ENCODE measurements around the gene PTPRG.

The PTPRG gene

DNA sequence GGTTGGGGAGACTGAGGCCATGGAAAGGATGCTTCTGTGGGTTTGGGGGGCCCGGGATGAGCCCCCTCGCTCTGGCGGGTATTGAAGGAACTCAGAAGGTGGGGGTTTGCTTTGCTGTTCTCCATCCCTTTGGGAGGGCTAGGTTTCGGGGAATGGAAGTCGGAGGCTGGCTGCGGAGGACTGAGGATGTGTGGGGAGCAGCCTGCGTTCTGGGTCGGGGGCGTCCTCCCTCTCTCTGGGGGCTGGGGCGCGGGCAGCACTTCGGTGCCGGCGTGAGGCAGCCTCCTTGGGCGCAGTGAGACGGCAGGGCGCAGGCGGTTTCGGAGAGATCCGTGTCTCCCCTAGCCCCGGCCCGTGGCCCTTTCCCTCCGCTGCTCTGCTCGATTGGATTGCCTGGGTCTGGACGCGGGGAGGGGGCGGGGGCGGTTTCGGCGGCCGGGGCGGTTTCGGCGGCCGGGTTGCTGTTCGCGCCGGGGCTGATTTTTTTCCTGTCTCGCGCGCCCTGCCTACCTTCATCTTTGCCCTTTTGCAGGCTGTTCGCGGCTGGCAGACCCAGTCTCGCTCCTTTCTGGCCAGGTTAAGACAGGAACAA, 1.4 kb downstream of the PTPRG start:
- DNase-seq: no peak

DNA sequence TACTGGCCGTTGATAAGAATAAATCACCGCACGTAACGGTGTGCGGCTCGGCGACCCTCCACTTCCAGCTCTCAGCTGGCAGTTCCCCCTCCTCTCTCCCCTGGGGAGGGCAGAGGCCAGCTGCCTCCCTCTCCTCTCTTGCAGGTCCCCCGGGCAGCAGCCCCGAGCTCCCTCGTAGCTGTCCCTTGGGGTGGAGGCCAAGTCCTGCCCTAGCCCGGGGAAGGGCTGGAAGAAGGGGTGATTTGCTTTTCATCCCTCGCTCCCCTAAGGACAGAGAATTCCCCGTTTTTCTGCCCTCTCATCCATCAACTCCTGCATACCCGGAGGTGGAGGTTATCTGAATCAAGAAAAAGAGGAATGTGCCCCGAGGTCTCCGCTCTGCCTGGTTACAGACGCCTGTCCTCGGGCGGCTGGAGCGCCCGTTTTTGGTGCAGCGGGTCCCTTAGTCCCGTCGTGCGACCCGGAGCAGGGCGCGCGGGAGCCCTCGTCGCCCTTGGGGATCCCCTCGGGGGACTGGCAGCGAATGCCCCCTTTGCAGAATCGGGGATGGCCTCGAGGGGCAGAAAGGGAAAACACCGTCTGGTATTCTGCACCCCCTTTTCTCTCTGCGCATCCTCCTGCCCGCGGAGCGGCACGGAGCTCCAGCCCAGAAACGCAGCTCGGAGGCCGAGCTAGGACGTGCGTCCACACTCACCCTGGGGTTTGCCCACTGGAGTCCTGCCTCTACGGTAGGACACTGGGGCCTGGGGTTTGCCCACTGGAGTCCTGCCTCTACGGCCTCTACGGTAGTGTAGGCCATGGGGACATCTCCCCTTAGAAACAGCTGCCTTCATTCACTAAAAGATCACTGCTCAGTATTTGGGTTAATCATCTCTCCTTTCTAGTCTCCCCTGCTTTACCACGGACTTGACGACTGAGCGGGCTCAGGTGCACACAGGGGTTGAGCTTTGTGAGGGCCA, 2.2 kb downstream of the PTPRG start:
- no peak for DNase-seq

DNA sequence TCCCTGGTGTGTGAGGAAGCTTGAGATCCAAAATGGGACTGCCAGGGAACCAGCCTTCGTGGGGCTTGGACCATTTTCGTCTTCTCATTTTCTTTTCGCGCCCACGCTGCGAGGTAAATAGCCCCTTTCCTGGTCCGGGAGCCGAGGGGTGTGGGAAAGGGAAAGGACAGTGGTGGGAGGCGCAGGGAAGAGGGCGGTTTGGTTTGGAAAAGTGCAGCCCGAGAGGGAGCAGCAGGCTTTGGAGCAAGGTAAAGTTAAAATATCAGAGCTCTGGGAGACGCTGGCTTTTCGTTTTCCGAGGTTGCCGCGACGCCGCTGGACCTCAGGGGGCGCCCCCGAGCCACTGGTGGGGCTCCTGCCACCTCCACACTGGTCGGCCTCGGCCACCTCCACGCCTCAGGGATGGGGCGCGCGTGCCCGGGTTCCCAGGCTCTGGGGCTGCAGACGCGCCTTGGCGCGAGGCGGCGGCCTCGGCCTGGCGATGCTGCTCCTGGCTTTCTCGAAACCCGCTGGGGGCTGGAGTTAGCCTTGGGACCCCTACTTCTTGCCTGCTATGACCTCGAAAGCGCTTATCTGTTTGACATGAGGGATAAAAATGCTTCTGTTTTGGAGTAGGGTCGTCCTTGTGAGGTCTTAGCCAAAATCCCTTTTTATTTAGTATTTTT, 3.2 kb downstream of the PTPRG start:
- DNase-seq: peak; percentile 11

DNA sequence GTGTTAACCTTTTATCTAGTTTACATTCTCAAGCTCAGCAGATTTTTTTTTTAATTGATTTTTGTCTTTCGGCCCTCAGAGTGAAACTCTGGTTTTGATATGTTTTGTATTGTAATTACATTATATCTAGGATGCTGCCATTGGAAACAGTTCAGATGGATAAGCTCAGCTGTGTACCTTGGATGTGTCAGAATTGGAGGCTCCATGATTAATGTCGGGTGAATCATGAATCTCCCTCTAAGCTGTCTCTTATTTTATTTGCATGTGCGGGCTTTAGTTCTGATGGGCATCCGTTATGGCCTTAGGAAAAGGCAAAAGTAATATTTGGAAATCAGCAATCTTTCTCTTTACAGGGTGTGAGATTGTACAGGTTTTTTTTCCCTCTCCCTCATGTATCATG, 4.2 kb downstream of the PTPRG start:
- DNase-seq: no peak

DNA sequence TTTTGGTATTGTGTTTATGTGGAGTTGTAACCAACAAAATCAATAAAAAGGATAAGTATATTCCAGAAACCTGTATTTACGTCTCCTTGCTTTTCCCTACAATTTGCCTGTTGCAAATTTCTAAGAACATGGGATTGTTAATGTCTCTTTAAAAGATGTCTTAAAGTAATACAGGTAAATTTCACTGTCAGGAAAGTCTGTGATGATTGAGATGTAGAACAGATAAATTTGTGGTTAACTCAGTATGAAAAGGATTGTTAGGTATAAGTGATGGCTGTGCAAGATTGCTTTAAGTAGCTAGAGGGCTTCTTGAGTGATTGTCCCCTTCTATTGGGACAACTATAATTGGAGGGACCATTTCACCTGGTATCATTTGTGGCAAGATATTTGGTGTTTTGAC, 6.8 kb downstream of the PTPRG start:
- no peak for DNase-seq

DNA sequence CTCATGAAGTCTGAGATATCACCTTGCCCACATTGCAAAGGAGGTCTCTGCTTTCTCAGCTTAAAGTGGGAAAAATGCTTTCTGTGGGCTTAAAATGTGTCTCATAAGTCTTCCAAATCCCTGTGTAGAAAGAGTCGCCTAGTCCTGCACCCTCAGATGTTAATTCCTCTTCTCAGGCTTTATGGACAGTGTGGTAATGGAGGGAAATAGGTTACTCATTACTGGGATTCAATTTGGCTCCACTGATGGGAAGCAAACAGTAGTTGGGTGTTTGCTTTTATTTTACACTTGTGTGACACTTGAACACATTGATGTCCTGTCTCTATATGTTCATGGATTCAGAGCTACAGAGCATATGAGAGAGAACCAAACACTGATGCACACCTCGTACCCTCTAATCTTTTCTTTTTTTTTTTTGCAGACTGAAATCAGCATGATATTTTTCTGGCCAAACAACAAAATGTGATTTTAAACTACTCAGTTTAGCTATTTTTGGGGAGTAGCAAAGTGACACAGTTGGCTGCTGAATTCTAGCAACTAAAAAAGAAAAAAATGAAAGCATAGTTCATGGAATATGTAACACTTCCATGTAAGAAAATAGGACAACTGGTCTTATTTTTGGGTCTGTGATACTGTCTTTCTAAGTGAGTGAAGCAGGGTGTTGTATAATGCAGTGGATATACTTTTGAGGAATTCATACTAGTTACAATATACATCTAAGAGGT, 8.6 kb downstream of the PTPRG start:
- DNase-seq: no peak

DNA sequence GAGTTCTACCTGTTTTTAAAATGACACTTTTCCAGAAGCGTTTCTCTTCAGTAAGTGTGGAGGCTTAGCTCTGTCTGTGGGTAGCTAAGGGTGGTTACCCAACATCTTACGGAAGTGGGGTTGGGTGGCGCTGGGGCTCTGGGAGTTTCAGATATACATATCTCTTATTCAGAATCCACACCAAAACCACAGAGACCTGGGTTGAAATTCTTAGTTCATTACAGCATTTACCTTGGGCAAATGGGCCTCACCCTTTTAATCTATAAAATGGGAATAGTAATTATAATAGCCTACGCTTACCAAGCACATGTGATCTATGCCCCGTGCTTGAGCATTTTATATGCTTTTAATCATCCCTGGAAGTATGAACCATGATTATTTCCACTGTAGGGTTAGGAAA, 9.4 kb downstream of the PTPRG start:
- DNase-seq: peak; percentile 58

DNA sequence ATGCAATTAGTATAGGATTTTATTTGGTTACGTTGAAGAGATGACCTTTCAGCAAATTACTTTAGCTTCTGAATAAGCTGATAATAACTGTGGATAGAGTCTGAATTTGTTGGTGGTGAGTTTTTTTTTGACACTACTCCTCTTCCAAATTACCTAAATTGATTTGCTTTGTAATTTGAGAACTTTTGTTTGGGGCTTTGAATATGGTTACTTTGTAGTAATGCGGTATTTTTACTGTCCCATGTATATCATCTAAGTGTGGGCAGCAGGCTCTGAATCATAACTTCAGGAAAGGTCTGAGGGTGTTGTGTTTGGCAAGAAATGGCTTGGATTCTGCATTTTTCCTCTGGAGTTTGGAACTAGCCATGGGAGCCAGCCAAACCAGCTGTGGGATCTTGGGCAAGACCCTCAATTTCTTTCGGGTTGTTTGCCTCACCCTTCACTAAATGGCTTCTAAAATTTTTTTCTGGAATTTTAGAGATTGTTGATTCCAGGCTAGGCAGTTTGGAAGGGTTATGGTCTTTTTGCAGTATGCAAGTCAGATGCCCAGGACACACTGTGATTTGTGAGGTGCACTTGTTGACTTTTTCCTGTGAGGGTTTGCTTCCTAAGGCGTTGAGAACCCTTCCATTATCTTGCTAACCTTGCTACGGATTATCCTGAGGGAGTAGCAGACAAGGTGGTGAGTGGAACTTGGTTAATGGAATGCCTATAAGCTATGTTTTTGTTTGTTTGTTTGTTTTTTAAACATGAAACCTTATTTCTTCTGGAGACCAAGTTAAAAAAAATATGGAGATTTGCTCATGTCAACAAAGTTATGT, 10.4 kb downstream of the PTPRG start:
- DNase-seq: no peak

DNA sequence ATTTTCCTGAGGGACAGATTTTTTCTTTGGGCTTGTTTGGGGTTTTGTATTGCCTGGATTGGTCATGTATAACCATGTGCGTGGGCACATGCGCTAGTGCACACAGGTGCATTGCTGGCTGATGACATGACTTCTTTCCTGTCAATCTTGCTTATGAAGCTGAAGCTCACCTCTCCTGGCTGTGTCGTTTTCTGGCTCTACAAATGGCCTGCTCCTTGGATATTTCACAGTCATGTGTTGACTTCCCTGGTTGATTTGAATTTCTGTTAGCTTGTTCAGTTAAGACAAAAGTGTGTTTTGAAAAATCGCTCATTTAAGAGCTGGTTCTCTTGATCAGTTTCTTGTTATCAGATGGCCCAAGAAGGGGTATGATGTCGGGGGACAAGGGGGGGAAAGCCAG, 11.5 kb downstream of the PTPRG start:
- no peak for DNase-seq

DNA sequence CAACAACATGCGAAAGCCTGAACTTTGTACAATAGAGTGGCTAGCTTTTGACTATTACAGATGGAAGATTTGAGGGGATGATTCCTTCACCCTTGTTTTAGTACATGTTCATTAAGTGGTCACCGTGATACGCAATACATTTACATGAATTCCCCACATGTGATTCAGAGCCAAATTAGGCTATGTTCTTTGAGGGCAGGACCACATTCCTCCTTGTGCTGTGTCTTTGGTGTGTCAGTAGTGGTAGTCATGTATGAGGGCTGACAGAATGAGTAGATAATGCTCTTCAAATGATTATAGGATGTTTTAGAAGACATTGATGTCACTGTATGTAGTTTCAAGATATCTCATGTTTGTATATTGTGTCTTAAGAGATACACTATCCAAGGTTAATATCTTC, 12.1 kb downstream of the PTPRG start:
- no peak for DNase-seq

DNA sequence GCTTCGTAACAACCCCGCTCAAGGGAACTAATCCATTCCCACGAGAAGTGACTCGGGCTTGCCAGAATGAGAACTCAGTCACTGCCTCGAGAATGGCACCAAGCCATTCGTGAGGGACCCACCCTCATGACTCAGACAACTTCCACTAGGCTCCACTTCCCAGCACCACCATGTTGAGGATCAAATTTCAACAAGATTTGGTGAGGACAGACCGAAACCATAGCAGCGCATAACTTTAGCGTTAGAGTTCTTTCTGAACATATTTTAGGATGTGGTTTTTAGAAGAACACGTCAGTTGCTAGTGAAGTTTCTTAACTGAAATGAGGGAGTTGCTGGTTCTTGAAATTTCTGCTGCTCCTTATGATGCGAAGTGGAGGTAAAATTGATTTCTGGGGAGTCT, 13.5 kb downstream of the PTPRG start:
- DNase-seq: no peak

DNA sequence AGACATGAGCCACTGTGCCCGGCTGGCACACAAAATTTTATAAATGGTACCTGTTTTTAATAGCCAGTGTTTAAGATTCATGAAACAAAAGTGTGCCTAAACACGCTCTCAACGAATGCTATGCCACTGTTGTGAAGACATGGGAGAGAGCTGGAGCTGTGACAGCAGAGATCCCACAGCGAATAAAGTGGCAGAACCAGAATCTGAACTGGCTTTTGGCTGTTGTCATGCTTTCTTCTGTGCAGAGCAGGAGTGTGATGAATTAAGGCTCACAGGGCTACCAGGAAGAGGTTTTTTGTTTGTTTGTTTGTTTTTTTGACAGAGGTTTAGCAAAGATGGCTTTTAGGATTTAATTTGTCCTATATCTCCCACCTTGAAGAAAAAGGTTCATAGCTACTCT, 14.5 kb downstream of the PTPRG start:
- DNase-seq: no peak

DNA sequence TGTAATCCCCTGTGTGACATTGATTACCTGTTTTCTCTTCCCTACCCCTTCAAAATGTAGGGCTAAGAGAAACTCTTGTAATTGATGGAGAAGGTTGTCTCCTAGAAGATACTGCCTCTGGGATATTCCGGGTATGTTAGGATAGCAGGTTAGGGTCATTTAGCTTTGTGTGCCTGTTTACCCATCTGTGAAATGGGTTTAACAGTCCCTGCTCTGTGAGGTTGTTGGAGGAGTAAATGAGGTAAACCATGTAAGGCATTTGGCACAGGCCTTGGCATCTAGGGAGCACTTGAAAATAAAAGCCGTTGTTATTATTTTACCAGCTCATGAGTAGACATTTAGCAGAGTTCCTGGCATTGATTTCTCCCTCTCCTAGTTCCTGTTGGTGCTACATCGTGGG, 16.4 kb downstream of the PTPRG start:
- DNase-seq: no peak

DNA sequence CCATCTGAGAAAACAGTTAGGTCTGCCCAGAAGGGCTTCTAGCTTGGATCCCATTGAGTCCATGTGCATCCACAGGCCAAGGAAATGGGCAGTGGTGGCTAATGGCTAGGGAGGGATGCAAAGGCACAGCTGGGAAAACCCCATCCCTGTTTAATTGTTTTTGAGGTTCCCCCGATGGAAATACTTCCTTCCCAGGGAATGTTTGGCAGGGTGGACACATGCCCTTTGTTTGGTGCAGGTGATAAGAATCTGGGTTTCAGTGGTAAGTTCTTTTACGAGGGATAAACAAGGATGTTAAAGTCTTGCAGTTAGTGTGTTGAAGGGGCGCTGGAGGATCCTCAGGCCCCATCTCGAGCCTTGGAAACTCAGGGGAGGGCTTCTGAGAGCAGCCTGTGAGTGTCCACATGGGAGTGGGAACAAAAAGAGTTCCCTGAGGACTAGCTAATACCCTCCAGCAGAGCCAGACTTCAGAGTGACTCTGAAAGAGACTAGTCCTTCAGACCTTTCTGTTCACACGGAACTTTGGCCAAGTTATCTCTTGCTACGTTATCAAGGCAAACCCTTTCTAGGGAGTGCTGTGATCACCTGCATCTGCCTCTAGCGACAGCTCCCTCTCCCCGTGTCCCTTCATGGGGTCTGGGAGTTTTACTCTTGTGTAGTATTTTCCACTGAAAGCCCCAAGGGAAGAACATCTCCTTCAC, 17.4 kb downstream of the PTPRG start:
- DNase-seq: no peak

DNA sequence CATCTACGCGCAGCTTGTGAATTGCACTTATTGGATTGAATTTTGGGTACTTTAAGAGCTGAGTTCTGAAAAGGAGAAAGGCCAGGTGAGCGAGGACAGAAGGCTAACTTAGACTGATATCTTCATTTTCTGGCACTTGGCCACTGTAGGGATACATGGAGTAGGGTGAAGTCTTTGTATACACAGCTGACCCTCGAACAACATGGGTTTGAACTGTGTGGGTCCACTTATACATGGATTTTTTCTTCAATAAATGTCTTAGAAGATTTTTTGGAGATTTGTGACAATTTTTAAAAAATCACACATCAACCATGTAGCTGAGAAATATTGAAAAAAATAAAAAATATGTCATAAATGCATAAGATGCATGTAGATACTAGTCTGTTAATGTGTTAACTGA, 18.3 kb downstream of the PTPRG start:
- no peak for DNase-seq

DNA sequence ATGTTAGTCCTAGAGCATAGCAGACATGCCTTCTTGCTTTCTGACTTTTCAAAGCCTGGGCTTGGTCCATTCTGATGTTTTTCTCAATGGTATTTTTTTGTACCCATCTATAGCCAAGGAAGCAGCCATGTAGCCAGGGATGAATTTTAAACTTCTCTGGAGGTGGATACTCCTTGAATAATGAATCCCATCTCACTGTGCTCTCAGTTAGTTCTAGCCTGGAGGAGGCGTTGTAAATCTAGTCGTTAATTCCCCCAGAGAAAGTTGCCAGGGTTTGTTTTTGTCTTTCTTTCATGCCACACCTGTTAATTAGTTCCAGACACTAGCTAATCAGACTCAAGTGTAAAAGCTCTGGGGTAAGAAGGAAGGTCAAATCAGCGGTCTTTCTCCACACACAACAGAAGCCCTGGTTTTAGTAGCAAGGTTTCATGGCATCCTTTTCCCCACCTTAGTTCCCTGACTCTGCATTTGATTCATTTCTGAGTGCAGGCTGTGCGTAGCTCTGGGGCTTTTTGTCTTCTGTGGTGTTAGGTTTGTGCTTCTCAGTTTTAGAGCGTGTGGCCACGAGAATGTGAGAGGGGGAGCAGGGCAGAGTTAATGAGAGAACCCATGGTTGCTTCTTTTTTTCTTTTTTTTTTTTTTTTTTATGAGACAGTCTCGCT, 19.7 kb downstream of the PTPRG start:
- DNase-seq: no peak

DNA sequence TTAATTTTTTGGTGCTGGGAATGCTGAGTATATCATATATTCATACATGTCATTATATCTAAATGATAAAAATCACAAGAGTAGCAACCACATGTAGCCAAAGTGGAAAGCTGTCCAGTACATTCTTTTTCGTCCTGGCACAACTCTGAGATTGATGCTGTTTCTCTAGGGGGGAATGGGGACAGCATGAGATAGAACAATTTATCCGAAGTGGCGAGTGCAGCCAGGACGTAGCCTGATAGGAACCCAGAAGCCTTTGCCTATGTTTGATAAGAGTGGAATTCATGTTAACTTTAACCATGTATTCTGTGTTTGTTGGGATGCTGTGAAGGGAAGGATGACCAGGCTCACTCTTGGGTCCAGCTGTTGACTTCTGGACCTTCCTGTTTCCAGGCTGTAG, 20.9 kb downstream of the PTPRG start:
- no peak for DNase-seq

DNA sequence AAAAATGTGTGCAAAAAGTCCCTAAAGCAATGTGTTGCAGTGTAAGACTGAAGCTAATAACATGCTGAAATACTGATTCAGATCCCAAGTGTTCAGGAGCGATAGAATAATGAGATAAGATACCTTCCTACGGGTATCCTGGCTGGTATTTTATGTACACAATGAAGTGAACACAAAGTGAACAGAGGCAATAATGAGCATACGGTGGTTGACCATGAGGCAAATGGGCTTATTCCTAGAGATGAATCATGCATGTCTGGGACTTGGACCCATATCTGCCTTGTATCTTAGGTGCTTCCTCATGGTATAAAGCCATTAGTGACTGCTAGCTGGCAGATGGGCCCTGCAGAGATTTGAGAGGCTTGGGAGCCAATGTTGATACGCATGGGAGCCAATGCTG, 21.5 kb downstream of the PTPRG start:
- no peak for DNase-seq

DNA sequence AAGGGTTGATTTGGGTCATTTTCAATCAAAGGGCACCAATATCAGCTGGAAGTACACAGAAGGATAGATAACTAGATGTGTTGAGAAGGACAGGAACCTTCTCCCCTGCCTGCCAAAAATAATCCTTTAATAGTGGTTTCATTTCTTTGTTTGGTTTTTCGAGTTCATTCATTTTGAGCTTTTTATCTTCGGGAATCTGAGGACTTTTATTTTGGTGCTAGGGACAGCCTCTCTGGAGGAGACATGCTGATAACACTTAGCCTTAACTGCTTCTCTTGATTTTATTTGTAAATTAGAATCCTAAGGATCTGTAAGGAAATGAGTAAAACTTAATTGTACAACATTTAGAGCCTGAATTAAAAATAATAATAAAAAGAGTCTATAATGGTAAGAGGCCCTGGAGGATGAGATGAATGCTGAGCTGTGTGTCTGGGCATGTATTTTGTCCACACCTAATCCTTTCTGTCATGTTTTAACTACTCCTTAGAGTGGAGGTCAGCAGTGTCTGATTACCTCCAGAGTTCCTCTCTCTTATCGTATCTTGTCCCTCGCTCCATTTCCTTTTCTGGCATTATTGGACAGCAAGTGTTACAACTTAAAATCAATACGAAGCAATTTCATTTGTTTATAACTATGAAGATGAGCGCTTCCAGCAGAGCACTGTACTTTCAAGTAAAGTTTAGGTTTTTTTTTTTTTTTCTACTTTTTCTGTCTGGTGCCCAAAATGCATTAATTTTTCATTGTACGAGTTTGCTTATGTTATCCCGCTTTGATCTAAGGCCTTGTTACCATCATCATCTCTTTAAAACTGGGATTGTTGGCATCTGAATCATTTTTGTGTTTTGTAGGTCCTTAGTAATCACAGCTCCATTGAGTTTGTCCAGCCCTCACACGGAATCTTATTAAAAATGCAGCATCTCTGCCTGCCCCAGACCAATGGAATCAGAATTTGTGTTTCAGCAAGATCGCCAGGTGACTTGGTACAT, 22.8 kb downstream of the PTPRG start:
- DNase-seq: no peak

DNA sequence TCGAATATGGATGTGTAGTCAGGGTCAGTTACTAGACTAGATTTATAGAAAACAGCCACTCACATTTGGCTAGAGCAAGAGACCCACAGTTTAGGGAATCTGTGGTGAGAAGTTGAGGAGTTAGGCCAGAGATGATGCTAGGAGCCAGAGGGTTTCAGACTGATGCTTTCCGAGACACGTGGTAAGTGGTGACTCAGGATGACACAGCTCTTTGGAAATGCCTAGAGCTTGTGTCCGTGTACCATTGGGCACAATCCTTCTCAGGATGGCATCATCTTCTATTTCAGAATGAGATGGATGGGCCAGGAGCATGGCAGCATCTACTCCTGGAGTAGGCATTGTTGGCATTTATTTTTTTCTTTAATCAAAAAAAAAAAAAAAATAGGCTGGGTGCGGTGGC, 28.5 kb downstream of the PTPRG start:
- DNase-seq: no peak

Data from hematopoietic multipotent progenitor cell treated with erythropoietin and hydrocortisone succinate and interleukin-3 and kit ligand, for 6 days (in vitro differentiated cells).